Hepatocyte (in vitro differentiated cells): Measurements from ENCODE around the gene THUMPD3. TPM values are rescaled to one million over a fixed set of nuclear protein-coding genes. Genes with fewer than 3 reads are reported as not detected.

Experiments
- DNase-seq: peaks from one replicate; pipeline ENCODE4 v3.0.0-alpha.2; 2016; ENCODE audit warnings: low spot score
- H2AFZ ChIP-seq: fragments of 200-600 bp; sonication (generic); 2 replicates; pipeline ENCODE4 v1.6.0; 2016; ENCODE audit warnings: antibody characterized with exemption, mild to moderate bottlenecking
- H3K27ac ChIP-seq: fragments of 200-600 bp; sonication (generic); 2 replicates; pipeline ENCODE4 v1.5.1; 2016; ENCODE audit warnings: mild to moderate bottlenecking
- H3K27me3 ChIP-seq: fragments of 200-600 bp; sonication (generic); 2 replicates; pipeline ENCODE4 v1.6.1; 2016
- H3K36me3 ChIP-seq: fragments of 200-600 bp; sonication (generic); replicated peaks from 2 replicates; pipeline ENCODE4 v1.5.1; 2016; ENCODE audit warnings: low read depth; ENCODE audit not compliant: insufficient read depth
- H3K4me1 ChIP-seq: fragments of 200-600 bp; sonication (generic); 2 replicates; pipeline ENCODE4 v1.5.1; 2016; ENCODE audit warnings: mild to moderate bottlenecking, moderate library complexity; ENCODE audit not compliant: insufficient read depth
- H3K4me2 ChIP-seq: fragments of 200-600 bp; sonication (generic); 2 replicates; pipeline ENCODE4 v1.6.0; 2016
- H3K4me3 ChIP-seq: fragments of 200-600 bp; sonication (generic); 2 replicates; pipeline ENCODE4 v1.5.1; 2016; ENCODE audit warnings: mild to moderate bottlenecking
- H3K79me2 ChIP-seq: fragments of 200-600 bp; sonication (generic); 2 replicates; pipeline ENCODE4 v1.6.0; 2017; ENCODE audit warnings: mild to moderate bottlenecking
- H3K9me2 ChIP-seq: fragments of 200-600 bp; sonication (generic); replicated peaks from 2 replicates; pipeline ENCODE4 v1.6.0; 2017; ENCODE audit warnings: mild to moderate bottlenecking; ENCODE audit not compliant: insufficient read depth
- H3K9me3 ChIP-seq: fragments of 200-600 bp; sonication (generic); 2 replicates; pipeline ENCODE4 v1.5.1; 2016; ENCODE audit warnings: low read depth, mild to moderate bottlenecking
- H4K20me1 ChIP-seq: fragments of 200-600 bp; sonication (generic); 2 replicates; pipeline ENCODE4 v1.6.0; 2016; ENCODE audit warnings: mild to moderate bottlenecking; ENCODE audit not compliant: insufficient read depth, poor library complexity, severe bottlenecking
- EZH2 ChIP-seq: fragments of 200-600 bp; sonication (generic); IDR thresholded peaks from 2 replicates; pipeline ENCODE4 v1.6.1; 2016; ENCODE audit warnings: antibody characterized with exemption, mild to moderate bottlenecking, borderline replicate concordance
- EZH2phosphoT487 ChIP-seq: fragments of 200-600 bp; sonication (generic); IDR thresholded peaks from one replicate; pipeline ENCODE4 v1.6.1; 2018; ENCODE audit warnings: antibody characterized with exemption, mild to moderate bottlenecking, low read depth, moderate library complexity; ENCODE audit not compliant: unreplicated experiment, severe bottlenecking
- WGBS: methylation state at CpG from one replicate; pipeline ENCODE4 v1.1.6; 2016; ENCODE audit warnings: low lambda C conversion rate; ENCODE audit errors: missing lambda C conversion rate; 5-methylcytosine and 5-hydroxymethylcytosine counted together
- polyA plus RNA-seq: library from polyadenylated mRNA; unstranded; fragments of >200 nt; fragmentation: Nextera tagmentation; extraction: Ambion mirVana; gene quantifications from 2 replicates; pipeline ENCODE4 v1.2.1, GENCODE V29; 2016
- total RNA-seq: library from RNA; depleted of rRNA; stranded (reverse); fragments of >200 nt; gene quantifications from 2 replicates; pipeline ENCODE4 v1.2.3, GENCODE V29; 2014
- TF ChIP-seq, protein P1 (sequence below): fragments of 200-600 bp; sonication (generic); IDR thresholded peaks from 2 replicates; pipeline ENCODE4 v1.5.1; 2016; ENCODE audit warnings: antibody characterized with exemption, mild to moderate bottlenecking; ENCODE audit not compliant: poor library complexity

THUMPD3 gene
- total and polyA plus RNA-seq, 2 experiments from 2014 or later, result 17.3 to 22.7 TPM

DNA sequence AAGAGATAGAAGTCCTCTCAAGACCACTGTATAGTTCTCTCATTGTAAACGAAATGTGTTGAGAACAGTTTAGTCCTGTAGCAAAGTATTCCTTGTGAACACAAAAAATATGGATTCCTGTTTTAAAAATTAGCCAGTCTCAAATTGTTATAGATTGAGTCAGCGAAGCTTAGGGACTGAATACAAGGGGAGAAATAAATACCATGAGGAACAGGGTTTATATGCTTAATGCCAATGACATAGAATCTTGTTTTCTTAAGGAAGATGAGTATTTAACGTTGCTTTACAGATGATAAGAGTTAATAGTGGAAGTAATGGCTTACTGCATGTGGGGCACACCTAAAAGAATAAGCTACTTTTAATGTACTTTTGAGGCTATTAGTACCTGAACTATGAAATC is 72.5 kb downstream of the THUMPD3 start:
- H3K4me2 ChIP-seq, result no peak overlapping the region
- no peaks in the 10 kb centered on the region for H3K4me1 ChIP-seq
- no peaks in the 10 kb centered on the region for H3K9me2 ChIP-seq
- H3K36me3 ChIP-seq, result peaks cover 12% of the 10 kb centered on the region
- peaks cover 63% of the 10 kb centered on the region for H4K20me1 ChIP-seq
- no peak overlapping the region for H3K4me3 ChIP-seq
- H3K27me3 ChIP-seq, result no peaks in the 10 kb centered on the region
- peaks cover 100% of the 10 kb centered on the region for H3K79me2 ChIP-seq
- no peak overlapping the region for H3K27ac ChIP-seq
- no peak for DNase-seq
- WGBS, result 94% methylated on average over 3 of the region's 3 CpGs
- H3K9me3 ChIP-seq, result no peaks in the 10 kb centered on the region
- no peak for TF ChIP-seq EZH2phosphoT487
- TF ChIP-seq EZH2, result no peak
- TF ChIP-seq, protein P1, sequence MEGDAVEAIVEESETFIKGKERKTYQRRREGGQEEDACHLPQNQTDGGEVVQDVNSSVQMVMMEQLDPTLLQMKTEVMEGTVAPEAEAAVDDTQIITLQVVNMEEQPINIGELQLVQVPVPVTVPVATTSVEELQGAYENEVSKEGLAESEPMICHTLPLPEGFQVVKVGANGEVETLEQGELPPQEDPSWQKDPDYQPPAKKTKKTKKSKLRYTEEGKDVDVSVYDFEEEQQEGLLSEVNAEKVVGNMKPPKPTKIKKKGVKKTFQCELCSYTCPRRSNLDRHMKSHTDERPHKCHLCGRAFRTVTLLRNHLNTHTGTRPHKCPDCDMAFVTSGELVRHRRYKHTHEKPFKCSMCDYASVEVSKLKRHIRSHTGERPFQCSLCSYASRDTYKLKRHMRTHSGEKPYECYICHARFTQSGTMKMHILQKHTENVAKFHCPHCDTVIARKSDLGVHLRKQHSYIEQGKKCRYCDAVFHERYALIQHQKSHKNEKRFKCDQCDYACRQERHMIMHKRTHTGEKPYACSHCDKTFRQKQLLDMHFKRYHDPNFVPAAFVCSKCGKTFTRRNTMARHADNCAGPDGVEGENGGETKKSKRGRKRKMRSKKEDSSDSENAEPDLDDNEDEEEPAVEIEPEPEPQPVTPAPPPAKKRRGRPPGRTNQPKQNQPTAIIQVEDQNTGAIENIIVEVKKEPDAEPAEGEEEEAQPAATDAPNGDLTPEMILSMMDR, result no peak
- no peak overlapping the region for H2AFZ ChIP-seq

Other genes starting within 250 kb of the THUMPD3 start
- 6.8 and 8.3 TPM in 2 replicates for gene SRGAP3, start 113.4 kb upstream of the THUMPD3 start, total RNA-seq
- 7.4 and 7.9 TPM in 2 replicates for gene SRGAP3, start 113.4 kb upstream of the THUMPD3 start, polyA plus RNA-seq
- gene SETD5, start 34.6 kb downstream of the THUMPD3 start, total RNA-seq, result 69.8 and 75.2 TPM in 2 replicates
- 110 and 119 TPM in 2 replicates for gene SETD5, start 34.6 kb downstream of the THUMPD3 start, polyA plus RNA-seq
- not detected in 2 replicates for gene LHFPL4, start 190.8 kb downstream of the THUMPD3 start, total RNA-seq
- gene LHFPL4, start 190.8 kb downstream of the THUMPD3 start, polyA plus RNA-seq, result 0.09 and 0.34 TPM in 2 replicates